ENCODE measurements around the gene RDH11. TPM values are rescaled to one million over a fixed set of nuclear protein-coding genes. Genes with fewer than 3 reads are reported as not detected.
A peak's percentile ranks its signal among the peaks of the same experiment; 100 is the strongest.
"Not testable (repeated sequence)": the region's sequence is repeated elsewhere in the genome, so short reads cannot be mapped to it uniquely, and the experiment has no call there.

The RDH11 gene
- total RNA-seq, 1 donor from 2014 or later: 101 TPM

GRCh38 chr14:67722293-67722692, 26.7 kb upstream of the RDH11 start:
- Histone ChIP-seq H3K36me3 (ENCODE audit: control insufficient read depth, insufficient read depth, low read length) (no peaks in the 10 kb centered on the region), H3K4me3 (ENCODE audit: low read depth, low read length) (no peak overlapping the region), H3K27me3 (ENCODE audit: control insufficient read depth, insufficient read depth, low read length) (peaks cover 2% of the 10 kb centered on the region)
- no peak for TF ChIP-seq CTCF (IDR thresholded peaks at IDR 0.05; ENCODE audit: insufficient read depth, low read length, severe bottlenecking)
- no peak for DNase-seq (ENCODE audit: low read depth)
- FAIRE-seq: no peak

GRCh38 chr14:67721875-67722274, 26.3 kb upstream of the RDH11 start:
- TF ChIP-seq CTCF (IDR thresholded peaks at IDR 0.05; ENCODE audit: insufficient read depth, low read length, severe bottlenecking): no peak
- DNase-seq (ENCODE audit: low read depth): no peak
- Histone ChIP-seq H3K36me3 (ENCODE audit: control insufficient read depth, insufficient read depth, low read length) (no peaks in the 10 kb centered on the region), H3K4me3 (ENCODE audit: low read depth, low read length) (no peak overlapping the region), H3K27me3 (ENCODE audit: control insufficient read depth, insufficient read depth, low read length) (peaks cover 2% of the 10 kb centered on the region)
- no peak for FAIRE-seq

- Histone ChIP-seq H3K27me3 (ENCODE audit: control insufficient read depth, insufficient read depth, low read length) (peaks cover 2% of the 10 kb centered on the region), H3K4me3 (ENCODE audit: low read depth, low read length) (no peak overlapping the region), H3K36me3 (ENCODE audit: control insufficient read depth, insufficient read depth, low read length) (no peaks in the 10 kb centered on the region)
- TF ChIP-seq CTCF (IDR thresholded peaks at IDR 0.05; ENCODE audit: insufficient read depth, low read length, severe bottlenecking): no peak
- DNase-seq (ENCODE audit: low read depth) (no peak), FAIRE-seq (no peak)
Measured at GRCh38 chr14:67719866-67720265, 24.3 kb upstream of the RDH11 start.

- DNase-seq (ENCODE audit: low read depth); H3K4me3 ChIP-seq (ENCODE audit: low read depth, low read length); H3K36me3 ChIP-seq (ENCODE audit: control insufficient read depth, insufficient read depth, low read length); FAIRE-seq; H3K27me3 ChIP-seq (ENCODE audit: control insufficient read depth, insufficient read depth, low read length): not testable (repeated sequence)
Measured at GRCh38 chr14:67719385-67719784, 23.8 kb upstream of the RDH11 start.

- H3K4me3 ChIP-seq (ENCODE audit: low read depth, low read length): no peak overlapping the region
Measured at GRCh38 chr14:67718265-67718664, 22.7 kb upstream of the RDH11 start.

GRCh38 chr14:67717048-67717447, 21.5 kb upstream of the RDH11 start:
- no peaks in the 10 kb centered on the region for H3K36me3 ChIP-seq (ENCODE audit: control insufficient read depth, insufficient read depth, low read length)
- FAIRE-seq: no peak
- no peak overlapping the region for H3K4me3 ChIP-seq (ENCODE audit: low read depth, low read length)
- peaks cover 2% of the 10 kb centered on the region for H3K27me3 ChIP-seq (ENCODE audit: control insufficient read depth, insufficient read depth, low read length)
- no peak for DNase-seq (ENCODE audit: low read depth)
- no peak for TF ChIP-seq CTCF (IDR thresholded peaks at IDR 0.05; ENCODE audit: insufficient read depth, low read length, severe bottlenecking)

More at GRCh38 chr14:67718265-67718664, 22.7 kb upstream of the RDH11 start:
- peak; percentile 70 for FAIRE-seq
- Histone ChIP-seq H3K27me3 (ENCODE audit: control insufficient read depth, insufficient read depth, low read length) (peaks cover 2% of the 10 kb centered on the region), H3K36me3 (ENCODE audit: control insufficient read depth, insufficient read depth, low read length) (no peaks in the 10 kb centered on the region)
- no peak for DNase-seq (ENCODE audit: low read depth)
- no peak for TF ChIP-seq CTCF (IDR thresholded peaks at IDR 0.05; ENCODE audit: insufficient read depth, low read length, severe bottlenecking)

Measured in bronchial epithelial cell (primary cell).